Upper lobe of right lung (tissue), 1 donor: ENCODE measurements around the gene NDUFA11. TPM values are rescaled to one million over a fixed set of nuclear protein-coding genes. Genes with fewer than 3 reads are reported as not detected.

ENCODE experiments used
- ATAC-seq: fragments of 200-7000 bp; cut with Tn5 transposase; one replicate; pipeline ENCODE4 v1.9.1; 2020; ENCODE audit warnings: mild to moderate bottlenecking, moderate library complexity
- DNase-seq: peaks from one replicate; pipeline ENCODE4 v3.0.0-alpha.2; 2020
- H3K27ac ChIP-seq: fragments of 200-600 bp; one replicate; pipeline ENCODE4 v1.8.0; 2022
- H3K27me3 ChIP-seq: fragments of 200-600 bp; one replicate; pipeline ENCODE4 v1.8.0; 2022; ENCODE audit warnings: mild to moderate bottlenecking
- H3K36me3 ChIP-seq: fragments of 200-600 bp; one replicate; pipeline ENCODE4 v1.8.0; 2022
- H3K4me1 ChIP-seq: fragments of 200-600 bp; one replicate; pipeline ENCODE4 v1.8.0; 2022
- H3K4me3 ChIP-seq: fragments of 200-600 bp; one replicate; pipeline ENCODE4 v1.8.0; 2022; ENCODE audit warnings: mild to moderate bottlenecking
- H3K9me3 ChIP-seq: fragments of 200-600 bp; one replicate; pipeline ENCODE4 v1.8.0; 2022
- intact Hi-C: fragments of 100-400 bp; cut with DNase I; formaldehyde crosslinking; loops from one replicate; pipeline ENCODE4 v1.11.0; 2022
- long read RNA-seq: library from polyadenylated mRNA; unstranded; transcript quantifications from one replicate; pipeline ENCODE4 v2.0.0, GENCODE V29; 2021
- total RNA-seq: library from RNA; stranded (reverse); fragmentation: NEBNext Ultra II Directional; extraction: Animal tissue kit (Norgen Biotek cat#: 25700); gene quantifications from one replicate; pipeline ENCODE4 v1.2.1, GENCODE V29; 2021
- TF ChIP-seq, protein P1 (sequence below): fragments of 200-600 bp; IDR thresholded peaks from one replicate; pipeline ENCODE4 v1.8.0; 2022; ENCODE audit warnings: antibody characterized with exemption
- donor health status: DM: no; HTN: yes; CAD: no; lungs with severe emphysema.

Gene NDUFA11
- 134 TPM for total RNA-seq
- long read RNA-seq, transcript NDUFA11-201 (4 exons, 539 nt), result major isoform, 37 of 51 reads
- long read RNA-seq, transcript NDUFA11-205 (3 exons, 2,154 nt), result minor isoform, 6 of 51 reads
- long read RNA-seq, partial matches to known transcripts, result 2 of 51 reads
- long read RNA-seq, other reads (novel, unspliced or antisense), result 5 of 51 reads

DNA sequence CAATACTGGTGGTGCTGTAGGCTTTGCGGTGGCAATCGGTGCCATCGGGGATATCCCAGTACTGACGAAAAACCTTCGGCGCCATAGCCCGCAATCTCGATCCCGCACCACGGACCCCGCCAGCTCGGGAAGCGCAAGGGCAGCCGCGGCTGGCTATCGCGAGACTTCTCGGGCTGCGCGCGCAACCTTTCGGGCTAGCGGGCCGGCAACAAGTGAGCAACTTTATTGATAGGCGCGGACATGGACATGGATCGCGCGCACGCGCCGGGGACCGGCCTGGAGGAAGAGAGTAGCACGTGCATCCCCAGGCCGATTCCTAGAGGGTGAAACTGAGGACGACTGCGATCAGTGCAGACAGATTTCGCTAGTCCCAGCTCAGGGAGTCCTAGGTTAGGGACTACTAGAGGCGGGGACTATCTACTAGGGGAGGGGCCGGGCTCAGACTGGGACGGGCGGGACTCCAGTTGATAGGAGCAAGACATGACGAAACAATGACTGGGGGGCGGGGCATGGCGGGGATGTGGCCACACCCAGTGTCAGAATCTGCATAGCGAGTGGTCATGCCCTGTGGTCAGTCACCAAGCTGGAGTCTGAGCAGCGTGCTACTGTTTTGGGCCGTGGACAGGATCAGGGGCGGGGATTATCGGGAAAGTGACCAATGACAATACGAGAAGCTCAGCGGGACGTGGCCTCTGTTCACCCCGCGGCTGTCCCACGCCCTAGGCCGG lies at the start of gene NDUFA11:
Gene NDUFA11, minus strand, starts transcription at position 167 of the 728 bp plus-strand sequence. Its CDS starts 82 bp downstream, at position 85.
- Histone ChIP-seq H3K27me3 (no peaks in the 10 kb centered on the region), H3K36me3 (no peaks in the 10 kb centered on the region), H3K9me3 (no peaks in the 10 kb centered on the region), H3K4me3 (peak within 1 kb of the TSS; percentile 94), H3K27ac (peak within 1 kb of the TSS; percentile 90), H3K4me1 (peaks cover 22% of the 10 kb centered on the region)
- TF ChIP-seq, protein P1, sequence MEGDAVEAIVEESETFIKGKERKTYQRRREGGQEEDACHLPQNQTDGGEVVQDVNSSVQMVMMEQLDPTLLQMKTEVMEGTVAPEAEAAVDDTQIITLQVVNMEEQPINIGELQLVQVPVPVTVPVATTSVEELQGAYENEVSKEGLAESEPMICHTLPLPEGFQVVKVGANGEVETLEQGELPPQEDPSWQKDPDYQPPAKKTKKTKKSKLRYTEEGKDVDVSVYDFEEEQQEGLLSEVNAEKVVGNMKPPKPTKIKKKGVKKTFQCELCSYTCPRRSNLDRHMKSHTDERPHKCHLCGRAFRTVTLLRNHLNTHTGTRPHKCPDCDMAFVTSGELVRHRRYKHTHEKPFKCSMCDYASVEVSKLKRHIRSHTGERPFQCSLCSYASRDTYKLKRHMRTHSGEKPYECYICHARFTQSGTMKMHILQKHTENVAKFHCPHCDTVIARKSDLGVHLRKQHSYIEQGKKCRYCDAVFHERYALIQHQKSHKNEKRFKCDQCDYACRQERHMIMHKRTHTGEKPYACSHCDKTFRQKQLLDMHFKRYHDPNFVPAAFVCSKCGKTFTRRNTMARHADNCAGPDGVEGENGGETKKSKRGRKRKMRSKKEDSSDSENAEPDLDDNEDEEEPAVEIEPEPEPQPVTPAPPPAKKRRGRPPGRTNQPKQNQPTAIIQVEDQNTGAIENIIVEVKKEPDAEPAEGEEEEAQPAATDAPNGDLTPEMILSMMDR, result no peak
- DNase-seq (peak; percentile 99), ATAC-seq (peak; percentile 80)
- intact Hi-C loops, result no loop called here

DNA sequence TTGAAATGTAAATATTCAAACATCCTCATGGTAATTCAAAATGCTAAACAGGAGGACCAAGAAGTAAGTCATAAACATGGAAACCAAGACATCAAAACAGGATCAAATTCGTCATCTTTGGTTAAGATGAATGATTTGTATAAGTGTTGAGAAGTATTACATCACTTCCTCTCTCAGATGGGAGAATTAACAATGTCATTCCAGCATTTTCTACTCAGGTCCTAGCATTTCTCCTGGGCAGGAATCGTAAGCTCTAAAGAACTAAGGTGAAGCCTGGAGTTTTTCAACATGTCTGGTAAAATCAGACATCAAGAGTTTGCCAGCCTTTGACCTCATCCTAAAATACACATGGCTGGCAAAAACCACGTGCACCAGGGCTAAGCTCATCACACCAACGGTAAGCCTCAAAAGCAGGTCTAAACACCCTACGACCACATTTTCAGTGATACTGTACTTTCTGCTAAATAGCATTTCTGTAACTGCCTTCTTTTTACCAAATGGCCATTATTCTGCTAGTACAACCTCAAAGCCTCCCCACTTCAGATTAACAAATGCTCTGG lies 49.5 kb upstream of the NDUFA11 start:
- Histone ChIP-seq H3K4me1 (peaks cover 74% of the 10 kb centered on the region), H3K27ac (peak overlapping the region; percentile 52), H3K9me3 (no peaks in the 10 kb centered on the region), H3K4me3 (no peak overlapping the region), H3K27me3 (no peaks in the 10 kb centered on the region), H3K36me3 (peaks cover 2% of the 10 kb centered on the region)
- DNase-seq (no peak), ATAC-seq (no peak)
- intact Hi-C loops, result no loop called here
- TF ChIP-seq, protein P1, result no peak

DNA sequence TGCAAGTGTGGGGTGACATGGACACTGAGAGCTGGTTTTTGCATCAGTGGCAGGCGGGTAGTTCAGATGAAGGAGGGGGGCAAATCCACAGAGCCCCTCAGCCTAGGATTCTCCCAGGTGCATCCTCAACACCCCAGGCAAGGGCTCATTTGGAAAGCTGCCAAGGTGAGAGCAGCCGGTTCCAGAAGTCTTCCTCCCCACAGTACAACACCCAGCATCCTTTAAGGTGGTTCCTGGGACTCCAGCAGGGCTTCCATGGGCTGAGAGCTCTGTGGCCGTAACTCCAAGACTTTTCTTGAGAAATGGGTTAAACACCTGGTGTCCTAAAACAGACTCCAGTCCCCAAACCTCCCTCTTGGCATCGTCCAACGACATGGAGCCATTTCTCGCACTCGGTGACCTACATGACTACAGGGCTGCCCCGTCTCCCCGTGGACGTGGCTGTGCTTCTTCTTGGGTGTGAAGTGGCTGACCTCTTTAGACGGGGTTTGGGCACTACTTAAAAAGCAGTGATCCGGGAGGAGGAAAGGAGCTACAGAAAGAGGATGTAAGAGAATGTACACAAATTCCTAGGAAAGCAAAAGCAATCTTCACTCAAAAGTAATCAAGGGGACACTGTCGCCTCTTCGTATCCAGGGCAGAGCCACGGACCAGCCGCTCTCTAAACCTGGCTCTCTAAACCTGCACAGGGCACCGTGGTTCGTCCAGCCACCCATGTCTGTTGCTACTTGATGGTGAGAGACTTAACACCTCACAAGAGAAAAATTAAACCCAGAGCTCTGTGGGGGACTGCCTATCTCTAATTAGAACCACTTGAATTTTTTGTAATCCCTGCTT lies 48.8 kb upstream of the NDUFA11 start:
- Histone ChIP-seq H3K4me1 (peaks cover 81% of the 10 kb centered on the region), H3K27me3 (no peaks in the 10 kb centered on the region), H3K9me3 (no peaks in the 10 kb centered on the region), H3K36me3 (no peaks in the 10 kb centered on the region), H3K27ac (peak overlapping the region; percentile 52), H3K4me3 (no peak overlapping the region)
- intact Hi-C loops, result no loop called here
- DNase-seq (no peak), ATAC-seq (no peak)
- TF ChIP-seq, protein P1, result no peak

DNA sequence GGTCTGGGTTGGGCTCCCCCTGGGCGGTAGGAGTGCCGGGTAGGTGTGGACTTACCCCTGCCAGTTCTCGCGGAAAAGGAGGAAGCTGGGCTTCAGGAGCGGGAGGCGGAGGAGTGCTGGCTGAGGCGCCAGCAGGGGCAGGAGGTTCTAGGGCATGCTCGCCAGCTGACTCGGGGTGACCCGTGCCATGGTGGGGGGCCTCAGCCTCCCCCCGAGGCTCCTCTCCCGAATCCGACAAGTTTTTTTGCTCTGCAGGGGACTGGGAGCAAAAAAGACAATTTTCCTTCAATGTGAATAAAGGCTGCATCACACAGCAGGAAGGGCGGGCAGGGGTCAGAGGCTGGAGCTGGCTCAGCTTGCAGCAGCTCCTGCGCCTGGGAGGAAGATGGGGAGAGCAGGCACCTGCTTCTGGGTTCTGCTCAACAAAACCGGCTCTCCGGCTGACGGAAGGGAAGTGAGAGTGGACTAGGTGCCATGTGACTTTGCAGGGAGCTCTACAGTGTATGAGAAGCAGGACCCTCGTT lies 47.8 kb upstream of the NDUFA11 start:
- ATAC-seq (peak; percentile 37), DNase-seq (peak; percentile 75)
- no peak overlapping the region for H3K27ac ChIP-seq
- H3K9me3 ChIP-seq, result no peaks in the 10 kb centered on the region
- H3K36me3 ChIP-seq, result no peaks in the 10 kb centered on the region
- TF ChIP-seq, protein P1, result no peak
- intact Hi-C loops, result no loop called here
- H3K4me3 ChIP-seq, result no peak overlapping the region
- peaks cover 91% of the 10 kb centered on the region for H3K4me1 ChIP-seq
- no peaks in the 10 kb centered on the region for H3K27me3 ChIP-seq

DNA sequence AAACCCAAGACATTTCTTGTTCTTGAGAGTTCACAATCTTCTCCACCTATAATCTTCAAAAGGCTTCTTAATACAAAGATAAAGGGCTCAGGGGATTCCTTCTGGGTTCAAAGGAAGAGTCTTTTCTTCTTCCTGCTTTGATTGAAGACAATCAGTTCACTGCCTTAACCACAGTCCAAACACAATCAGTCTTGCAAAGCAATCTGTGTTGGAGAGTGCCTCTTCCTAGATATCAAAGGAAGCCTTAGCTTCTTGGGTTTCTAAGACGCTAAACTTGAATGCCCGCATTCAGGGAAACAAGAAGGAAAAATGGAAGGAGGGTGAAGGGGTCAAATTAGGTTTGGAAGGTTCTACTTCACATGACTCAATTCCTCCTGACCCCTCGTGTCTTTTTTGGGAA lies 47.2 kb upstream of the NDUFA11 start:
- no peak overlapping the region for H3K4me3 ChIP-seq
- ATAC-seq (no peak), DNase-seq (no peak)
- TF ChIP-seq, protein P1, result no peak
- H3K36me3 ChIP-seq, result no peaks in the 10 kb centered on the region
- H3K4me1 ChIP-seq, result peaks cover 91% of the 10 kb centered on the region
- no peaks in the 10 kb centered on the region for H3K9me3 ChIP-seq
- no peaks in the 10 kb centered on the region for H3K27me3 ChIP-seq
- intact Hi-C loops, result no loop called here
- H3K27ac ChIP-seq, result no peak overlapping the region
